ENCODE data around the gene SAMD11.

Gene SAMD11

DNA sequence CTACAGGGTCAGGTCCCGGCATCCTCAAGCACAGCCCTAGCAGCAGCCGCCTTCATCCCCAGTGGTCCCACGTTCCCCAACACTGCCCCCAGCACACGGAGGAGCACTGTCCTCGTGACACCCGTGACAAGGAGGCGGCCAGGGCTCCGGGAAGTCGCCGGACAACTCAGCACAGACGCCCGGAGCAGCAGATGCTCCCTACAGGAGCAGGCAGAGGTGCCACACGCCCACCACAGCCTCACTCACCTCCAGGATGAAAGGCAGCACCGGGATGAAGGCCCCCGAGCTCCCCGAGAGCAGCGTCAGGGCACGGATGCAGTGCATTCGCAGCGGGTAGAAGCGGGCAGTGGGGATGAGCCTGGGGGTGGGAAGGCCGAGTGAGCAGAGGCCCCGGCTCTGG, 27.2 kb downstream of the SAMD11 start:
- peaks cover 71 to 100% (median 96%) of the 10 kb centered on the region in 3 donors for H3K36me3 ChIP-seq
- no peak for DNase-seq
- TF ChIP-seq, protein P1, sequence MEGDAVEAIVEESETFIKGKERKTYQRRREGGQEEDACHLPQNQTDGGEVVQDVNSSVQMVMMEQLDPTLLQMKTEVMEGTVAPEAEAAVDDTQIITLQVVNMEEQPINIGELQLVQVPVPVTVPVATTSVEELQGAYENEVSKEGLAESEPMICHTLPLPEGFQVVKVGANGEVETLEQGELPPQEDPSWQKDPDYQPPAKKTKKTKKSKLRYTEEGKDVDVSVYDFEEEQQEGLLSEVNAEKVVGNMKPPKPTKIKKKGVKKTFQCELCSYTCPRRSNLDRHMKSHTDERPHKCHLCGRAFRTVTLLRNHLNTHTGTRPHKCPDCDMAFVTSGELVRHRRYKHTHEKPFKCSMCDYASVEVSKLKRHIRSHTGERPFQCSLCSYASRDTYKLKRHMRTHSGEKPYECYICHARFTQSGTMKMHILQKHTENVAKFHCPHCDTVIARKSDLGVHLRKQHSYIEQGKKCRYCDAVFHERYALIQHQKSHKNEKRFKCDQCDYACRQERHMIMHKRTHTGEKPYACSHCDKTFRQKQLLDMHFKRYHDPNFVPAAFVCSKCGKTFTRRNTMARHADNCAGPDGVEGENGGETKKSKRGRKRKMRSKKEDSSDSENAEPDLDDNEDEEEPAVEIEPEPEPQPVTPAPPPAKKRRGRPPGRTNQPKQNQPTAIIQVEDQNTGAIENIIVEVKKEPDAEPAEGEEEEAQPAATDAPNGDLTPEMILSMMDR (IDR thresholded peaks at IDR 0.05) = no peak
- intact Hi-C loops (cut with DNase I; ENCODE audit: low total_unique reads) = no loop called here
- no peak overlapping the region for H3K27ac ChIP-seq
- H3K9me3 ChIP-seq = no peaks in the 10 kb centered on the region
- H3K4me3 ChIP-seq = no peak overlapping the region
- H3K4me1 ChIP-seq = no peaks in the 10 kb centered on the region
- H3K27me3 ChIP-seq = no peaks in the 10 kb centered on the region

DNA sequence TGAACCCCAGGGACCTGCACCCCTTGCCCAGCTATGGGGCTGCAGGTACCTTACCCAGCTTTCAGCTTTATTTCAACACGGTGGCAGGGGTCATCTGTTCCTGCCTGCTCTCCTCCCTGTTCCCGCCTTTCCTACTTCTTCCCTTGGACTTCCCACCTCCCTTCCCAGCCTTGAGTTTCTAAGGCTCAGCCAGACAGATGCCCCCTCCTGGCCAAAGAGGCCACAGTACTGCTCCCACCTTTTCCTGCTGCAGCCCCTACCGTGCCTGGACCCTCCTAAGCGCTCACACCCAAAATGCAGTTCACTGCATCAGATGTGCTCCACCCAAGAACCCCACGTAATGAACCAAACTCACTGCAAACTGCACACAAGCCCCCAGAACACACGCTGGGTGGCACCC, 27.6 kb downstream of the SAMD11 start:
- Histone ChIP-seq H3K4me1 (no peaks in the 10 kb centered on the region), H3K4me3 (no peak overlapping the region), H3K9me3 (no peaks in the 10 kb centered on the region), H3K27me3 (no peaks in the 10 kb centered on the region), H3K36me3 (peaks cover 72 to 100% (median 96%) of the 10 kb centered on the region in 3 donors), H3K27ac (no peak overlapping the region)
- TF ChIP-seq, protein P1 (IDR thresholded peaks at IDR 0.05) = no peak
- intact Hi-C loops (cut with DNase I; ENCODE audit: low total_unique reads) = no loop called here
- no peak for DNase-seq

DNA sequence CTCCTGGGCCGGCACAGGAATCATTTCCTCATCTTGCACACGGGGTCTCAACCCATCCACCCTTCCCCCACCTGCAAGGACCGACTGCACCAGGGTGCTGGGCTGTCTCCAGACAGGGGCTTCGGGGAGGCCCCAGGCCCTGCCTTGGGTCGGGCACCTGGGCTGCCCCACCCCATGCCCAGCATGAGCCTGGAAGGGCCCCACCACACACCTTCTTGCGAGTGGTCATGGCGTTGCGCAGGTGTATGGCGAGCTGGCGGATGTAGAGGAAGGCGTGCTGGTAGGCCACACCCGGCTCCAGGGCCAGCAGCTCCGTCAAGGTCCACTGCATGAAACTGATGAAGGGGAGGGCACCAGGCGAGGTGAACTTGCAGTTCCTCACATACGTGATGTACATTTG, 28.5 kb downstream of the SAMD11 start:
- H3K9me3 ChIP-seq = no peaks in the 10 kb centered on the region
- intact Hi-C loops (cut with DNase I; ENCODE audit: low total_unique reads) = no loop called here
- H3K4me3 ChIP-seq = no peak overlapping the region
- no peak for DNase-seq
- no peak overlapping the region for H3K27ac ChIP-seq
- H3K36me3 ChIP-seq = peaks cover 68 to 100% (median 96%) of the 10 kb centered on the region in 3 donors
- TF ChIP-seq, protein P1 (IDR thresholded peaks at IDR 0.05) = no peak
- peaks cover 0 to 4% (median 2%) of the 10 kb centered on the region in 4 donors for H3K4me1 ChIP-seq
- no peaks in the 10 kb centered on the region for H3K27me3 ChIP-seq

DNA sequence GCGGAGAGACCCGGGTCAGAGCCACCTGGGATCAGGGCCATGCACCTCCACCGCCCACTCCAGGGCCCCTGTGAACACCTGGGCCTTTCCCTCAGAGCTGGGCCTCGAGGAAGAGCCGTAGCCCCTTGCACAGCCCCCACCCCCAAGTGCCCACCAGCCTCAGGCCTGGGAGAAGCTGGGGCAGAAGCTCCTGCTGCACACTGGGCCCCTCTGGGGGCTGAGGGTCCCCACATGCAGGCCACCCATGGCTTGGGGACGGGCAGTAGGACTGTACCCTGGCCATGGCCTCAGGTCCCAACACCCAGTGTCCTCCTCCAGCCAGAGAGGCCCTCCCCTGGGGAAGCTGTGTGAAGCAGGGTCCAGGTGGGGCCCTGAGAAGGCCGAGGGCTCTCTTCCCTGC, 28.9 kb downstream of the SAMD11 start:
- Histone ChIP-seq H3K27ac (no peak overlapping the region), H3K27me3 (no peaks in the 10 kb centered on the region), H3K4me3 (no peak overlapping the region), H3K4me1 (peaks cover 0 to 8% (median 4%) of the 10 kb centered on the region in 4 donors), H3K9me3 (no peaks in the 10 kb centered on the region), H3K36me3 (peaks cover 65 to 98% (median 92%) of the 10 kb centered on the region in 3 donors)
- intact Hi-C loops (cut with DNase I; ENCODE audit: low total_unique reads) = no loop called here
- no peak for DNase-seq
- TF ChIP-seq, protein P1 (IDR thresholded peaks at IDR 0.05) = no peak

DNA sequence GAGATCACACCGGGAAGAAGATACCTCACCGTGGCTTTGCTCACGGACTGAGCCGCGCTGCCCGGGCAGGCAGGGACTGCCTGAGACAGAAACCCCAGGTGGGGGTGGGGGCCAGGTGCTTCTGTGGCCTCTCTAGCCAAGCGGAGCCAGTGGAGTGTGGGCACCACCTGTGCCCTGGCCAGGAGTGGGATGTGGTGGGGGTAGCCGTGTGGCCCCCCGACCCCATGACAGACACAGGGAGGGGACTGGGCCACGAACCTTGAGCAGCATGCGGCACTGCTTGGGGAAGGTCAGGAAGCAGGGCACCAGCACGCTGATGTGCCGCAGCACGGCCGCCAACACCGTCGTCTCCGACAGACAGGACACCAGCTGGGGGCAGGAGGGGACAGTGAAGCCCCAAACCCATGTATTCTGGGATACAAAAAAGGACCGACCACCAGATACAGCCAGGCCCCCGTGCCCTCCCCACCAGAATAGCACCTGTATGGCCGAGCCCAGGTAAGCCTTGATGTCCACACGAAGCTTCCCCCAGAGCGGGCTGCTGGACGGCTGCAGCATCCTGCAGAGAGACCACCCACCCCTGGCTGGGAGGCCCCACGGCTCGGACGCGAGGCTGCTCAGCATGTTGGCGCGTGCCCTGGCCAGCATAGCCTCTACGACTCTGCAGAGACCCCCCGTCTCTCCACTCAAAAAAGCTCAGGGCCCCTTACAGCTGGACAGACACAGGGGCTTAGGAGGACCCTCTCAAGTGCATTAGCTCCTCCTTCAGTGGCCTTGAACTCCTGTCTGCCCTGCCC, 30.0 kb downstream of the SAMD11 start:
- Histone ChIP-seq H3K9me3 (no peaks in the 10 kb centered on the region), H3K27ac (no peak overlapping the region), H3K36me3 (peaks cover 57 to 87% (median 81%) of the 10 kb centered on the region in 3 donors), H3K4me1 (peaks cover 0 to 19% (median 13%) of the 10 kb centered on the region in 4 donors), H3K27me3 (no peaks in the 10 kb centered on the region), H3K4me3 (no peak overlapping the region)
- no peak for DNase-seq
- intact Hi-C loops (cut with DNase I; ENCODE audit: low total_unique reads) = no loop called here
- TF ChIP-seq, protein P1 (IDR thresholded peaks at IDR 0.05) = no peak
